Naive thymus-derived CD8-positive, alpha-beta T cell (primary cell): Measurements from ENCODE around the gene ZNF8. TPM values are rescaled to one million over a fixed set of nuclear protein-coding genes. Genes with fewer than 3 reads are reported as not detected.

Experiments
- ATAC-seq, 2 donors: fragments of 150-1000 bp; cut with Tn5 transposase in 1 of 2; sonication (Bioruptor Pico), chemical (Tn5 transposase) in 1 of 2; 1 replicate in 1 of 2; 2 replicates in 1 of 2; pipeline ENCODE4 v1.10.0; 2021; ENCODE audit warnings: mild to moderate bottlenecking in 2 of 2, moderate library complexity in 2 of 2
- POLR2A ChIA-PET: fragments of 350-600 bp; sonication (Branson Sonifier 250); formaldehyde crosslinking; loops from one replicate; lab custom pipeline; 2021; ENCODE audit warnings: antibody characterized with exemption; lab: Charles Lee
- DNase-seq, 10 donors: peaks; one replicate each; pipeline versions ENCODE4 v3.0.0 to v3.0.0-alpha.2; 2020 to 2022
- H3K27ac Mint-ChIP-seq, 10 donors: one replicate each; pipeline ENCODE4 v1.8.0; 2020 to 2022; ENCODE audit warnings: mild to moderate bottlenecking in 10 of 10, mixed read lengths in 10 of 10, moderate library complexity in 4 of 10, inconsistent platforms in 1 of 10
- H3K27me3 Mint-ChIP-seq, 5 donors: one replicate each; pipeline ENCODE4 v1.8.0; 2021 to 2022; ENCODE audit warnings: mixed read lengths in 5 of 5
- H3K36me3 Mint-ChIP-seq, 3 donors: one replicate each; pipeline ENCODE4 v1.8.0; 2020 to 2022; ENCODE audit warnings: mixed read lengths in 3 of 3, mild to moderate bottlenecking in 2 of 3, inconsistent platforms in 1 of 3
- H3K4me1 Mint-ChIP-seq, 4 donors: one replicate each; pipeline ENCODE4 v1.8.0; 2021 to 2022; ENCODE audit warnings: mixed read lengths in 4 of 4
- H3K4me3 Mint-ChIP-seq, 10 donors: one replicate each; pipeline ENCODE4 v1.8.0; 2020 to 2022; ENCODE audit warnings: mild to moderate bottlenecking in 10 of 10, mixed read lengths in 10 of 10, moderate library complexity in 6 of 10, inconsistent platforms in 1 of 10
- H3K9me3 Mint-ChIP-seq, 9 donors: one replicate each; pipeline ENCODE4 v1.8.0; 2020 to 2022; ENCODE audit warnings: mixed read lengths in 9 of 9, mild to moderate bottlenecking in 3 of 9, inconsistent platforms in 1 of 9, moderate library complexity in 1 of 9
- polyA plus RNA-seq, 3 donors: library from polyadenylated mRNA; unstranded; fragments of 300-500 nt; fragmentation: Illumina TruSeq; gene quantifications; one replicate each; pipeline ENCODE4 v1.2.3, GENCODE V29; 2021
- total RNA-seq, 8 experiments: library from RNA in 2 of 8; stranded (reverse) in 2 of 8; gene quantifications; one replicate each; pipeline ENCODE4 v1.2.3 and lab custom pipeline; 2021 to 2026

Gene ZNF8
- total and polyA plus RNA-seq, 5 experiments from 2014 or later: 0.44 to 13.1 (median 1.1) TPM

GRCh38 chr19:58319241-58319640, 40.5 kb downstream of the ZNF8 start:
- peaks cover 6 to 22% (median 17%) of the 10 kb centered on the region in 3 donors for H3K36me3 Mint-ChIP-seq
- no peak overlapping the region for H3K27ac Mint-ChIP-seq
- H3K9me3 Mint-ChIP-seq: peaks cover 0 to 2% (median 0%) of the 10 kb centered on the region in 9 donors
- ATAC-seq (no peak), DNase-seq (no peak)
- H3K4me1 Mint-ChIP-seq: peaks cover 0 to 6% (median 0%) of the 10 kb centered on the region in 4 donors
- POLR2A ChIA-PET: interaction anchor here (1.3 to 2.1 kb wide), 2 partner anchors 13 to 38 kb away, joined by 4 to 5 read pairs; no protein-coding TSS in a partner anchor
- no peaks in the 10 kb centered on the region for H3K27me3 Mint-ChIP-seq
- no peak overlapping the region for H3K4me3 Mint-ChIP-seq

- no peak for DNase-seq
- POLR2A ChIA-PET: interaction anchor here (0.5 to 2.2 kb wide), 5 partner anchors 20 to 67 kb away, joined by 3 to 16 read pairs (median 8); partner anchors contain the start of genes ERVK3-1 and ZNF497
- Mint-ChIP-seq H3K4me3 (no peak overlapping the region), H3K9me3 (peaks cover 0 to 2% (median 0%) of the 10 kb centered on the region in 9 donors), H3K36me3 (peaks cover 0 to 5% (median 4%) of the 10 kb centered on the region in 3 donors), H3K27me3 (no peaks in the 10 kb centered on the region), H3K4me1 (peaks cover 0 to 9% (median 4%) of the 10 kb centered on the region in 4 donors), H3K27ac (no peak overlapping the region)
- ATAC-seq: no peak
Observed at GRCh38 chr19:58325311-58326022, 46.7 kb downstream of the ZNF8 start.

GRCh38 chr19:58326501-58326913, 47.8 kb downstream of the ZNF8 start:
- no peak overlapping the region for H3K27ac Mint-ChIP-seq
- ATAC-seq (peak; percentile 56 to 60), DNase-seq (no peak)
- H3K27me3 Mint-ChIP-seq: no peaks in the 10 kb centered on the region
- peaks cover 0 to 2% (median 0%) of the 10 kb centered on the region in 9 donors for H3K9me3 Mint-ChIP-seq
- POLR2A ChIA-PET: interaction anchor here (0.6 to 2.2 kb wide), 12 partner anchors 21 to 248 kb away, joined by 3 to 16 read pairs (median 5); partner anchors contain the start of genes ERVK3-1, RPS5, ZBTB45 and ZNF497
- no peak overlapping the region for H3K4me3 Mint-ChIP-seq
- peaks cover 0 to 5% (median 4%) of the 10 kb centered on the region in 3 donors for H3K36me3 Mint-ChIP-seq
- H3K4me1 Mint-ChIP-seq: peaks cover 0 to 14% (median 6%) of the 10 kb centered on the region in 4 donors

- peaks cover 0 to 14% (median 6%) of the 10 kb centered on the region in 4 donors for H3K4me1 Mint-ChIP-seq
- POLR2A ChIA-PET: interaction anchor here (0.6 to 2.2 kb wide), 12 partner anchors 20 to 248 kb away, joined by 3 to 16 read pairs (median 5); partner anchors contain the start of genes ERVK3-1, RPS5, ZBTB45 and ZNF497
- no peak within 1 kb of the TSS for H3K27ac Mint-ChIP-seq
- H3K36me3 Mint-ChIP-seq: peaks cover 0 to 3% (median 3%) of the 10 kb centered on the region in 3 donors
- ATAC-seq (peak; percentile 92 to 94), DNase-seq (peak; percentile 76 to 93 (median 82))
- no peaks in the 10 kb centered on the region for H3K27me3 Mint-ChIP-seq
- H3K9me3 Mint-ChIP-seq: no peaks in the 10 kb centered on the region
- no peak within 1 kb of the TSS for H3K4me3 Mint-ChIP-seq
Observed at GRCh38 chr19:58326914-58327726, 48.4 kb downstream of the ZNF8 start, which contains the start of gene ZSCAN22. TSS of gene ZSCAN22 (plus strand) at chr19:58326994. CDS start at chr19:58334803, 7,809 bp downstream.

DNA sequence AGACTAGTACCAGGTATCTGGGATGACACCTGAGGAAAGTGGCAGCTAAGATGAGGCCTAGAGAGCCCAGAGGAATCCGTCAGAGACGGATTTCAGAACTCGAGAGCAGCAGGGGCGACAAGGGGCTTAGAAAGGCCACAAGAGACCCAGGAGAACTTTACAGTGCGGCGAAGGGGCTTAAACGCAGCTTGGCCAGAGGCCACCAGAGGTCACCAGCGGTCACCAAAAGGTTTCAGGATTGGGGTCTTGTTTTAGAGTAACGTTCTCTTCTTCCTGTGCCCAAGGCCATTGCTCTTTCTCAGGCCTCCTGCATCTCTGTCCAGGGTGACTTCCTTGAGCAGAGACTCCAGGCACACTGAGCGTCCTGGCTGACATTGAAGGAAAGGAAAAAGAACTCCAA, 50.2 kb downstream of the ZNF8 start:
- POLR2A ChIA-PET: interaction anchor here (1.4 kb wide), 1 partner anchor 18 kb away, joined by 5 read pairs; no protein-coding TSS in a partner anchor
- Mint-ChIP-seq H3K27me3 (no peaks in the 10 kb centered on the region), H3K27ac (peak overlapping the region in 1 of 10 donors; percentile 6), H3K4me3 (peak overlapping the region in 3 of 10 donors; percentile 43 to 52 (median 50)), H3K4me1 (peaks cover 0 to 14% (median 6%) of the 10 kb centered on the region in 4 donors), H3K36me3 (no peaks in the 10 kb centered on the region), H3K9me3 (no peaks in the 10 kb centered on the region)
- DNase-seq (no peak), ATAC-seq (no peak)

DNA sequence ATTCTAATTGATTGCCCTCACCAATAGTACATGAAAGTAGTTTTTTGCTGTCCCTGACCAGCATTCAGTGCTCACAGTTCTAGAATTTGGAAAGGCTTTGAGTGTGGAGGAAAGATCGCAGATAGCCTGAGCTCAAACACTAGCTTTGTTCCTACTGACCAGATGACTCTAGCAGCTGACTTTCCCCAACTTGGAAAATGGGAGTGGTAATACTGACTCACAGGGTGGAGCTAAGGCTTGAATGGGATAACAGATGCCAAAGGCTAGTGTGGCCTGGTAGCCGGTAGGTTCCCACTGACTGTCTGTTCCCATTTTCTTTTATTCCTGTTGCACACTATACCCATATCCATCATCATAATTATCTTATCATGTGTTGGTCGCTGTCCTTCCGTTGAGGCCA, 51.7 kb downstream of the ZNF8 start:
- Mint-ChIP-seq H3K9me3 (no peaks in the 10 kb centered on the region), H3K27ac (no peak overlapping the region), H3K36me3 (peaks cover 0 to 3% (median 2%) of the 10 kb centered on the region in 3 donors), H3K4me3 (no peak overlapping the region), H3K4me1 (peaks cover 0 to 14% (median 8%) of the 10 kb centered on the region in 4 donors), H3K27me3 (no peaks in the 10 kb centered on the region)
- no peak for DNase-seq
- POLR2A ChIA-PET: interaction anchor here (1.1 kb wide), 1 partner anchor 17 kb away, joined by 3 read pairs; no protein-coding TSS in a partner anchor
- no peak for ATAC-seq

- Mint-ChIP-seq H3K4me1 (peaks cover 0 to 14% (median 9%) of the 10 kb centered on the region in 4 donors), H3K9me3 (no peaks in the 10 kb centered on the region)
Observed at GRCh38 chr19:58332697-58333096, 53.9 kb downstream of the ZNF8 start.

DNA sequence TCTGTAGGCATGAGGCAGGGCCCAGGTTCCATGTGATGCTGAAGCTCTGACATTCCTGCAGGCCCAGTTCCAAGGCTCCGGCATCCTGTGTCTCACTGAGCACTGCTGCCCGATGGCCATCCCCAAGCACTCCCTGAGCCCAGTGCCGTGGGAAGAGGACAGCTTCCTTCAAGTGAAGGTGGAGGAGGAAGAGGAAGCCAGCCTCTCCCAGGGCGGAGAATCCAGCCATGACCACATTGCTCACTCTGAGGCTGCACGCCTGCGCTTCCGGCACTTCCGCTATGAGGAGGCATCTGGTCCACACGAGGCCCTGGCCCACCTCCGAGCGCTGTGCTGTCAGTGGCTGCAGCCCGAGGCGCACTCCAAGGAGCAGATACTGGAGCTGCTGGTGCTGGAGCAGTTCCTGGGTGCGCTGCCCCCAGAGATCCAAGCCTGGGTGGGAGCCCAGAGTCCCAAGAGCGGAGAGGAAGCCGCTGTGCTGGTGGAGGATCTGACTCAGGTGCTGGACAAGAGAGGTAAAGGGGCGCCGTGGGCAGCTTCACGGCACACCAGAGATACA, 56.0 kb downstream of the ZNF8 start:
- no peaks in the 10 kb centered on the region for H3K27me3 Mint-ChIP-seq
- peaks cover 3 to 19% (median 8%) of the 10 kb centered on the region in 4 donors for H3K4me1 Mint-ChIP-seq
- H3K4me3 Mint-ChIP-seq: no peak overlapping the region
- DNase-seq (no peak), ATAC-seq (no peak)
- peak overlapping the region in 2 of 10 donors; percentile 53 to 57 for H3K27ac Mint-ChIP-seq
- H3K36me3 Mint-ChIP-seq: peaks cover 1 to 16% (median 10%) of the 10 kb centered on the region in 3 donors
- POLR2A ChIA-PET: interaction anchor here (0.6 kb wide), 1 partner anchor 77 kb away, joined by 7 read pairs; no protein-coding TSS in a partner anchor
- H3K9me3 Mint-ChIP-seq: no peaks in the 10 kb centered on the region

More at GRCh38 chr19:58332697-58333096, 53.9 kb downstream of the ZNF8 start:
- DNase-seq (no peak), ATAC-seq (no peak)
- Mint-ChIP-seq H3K36me3 (peaks cover 0 to 7% (median 2%) of the 10 kb centered on the region in 3 donors), H3K4me3 (no peak overlapping the region), H3K27ac (peak overlapping the region in 1 of 10 donors; percentile 22), H3K27me3 (no peaks in the 10 kb centered on the region)
- POLR2A ChIA-PET: interaction anchor here (1.7 kb wide), 1 partner anchor 24 kb away, joined by 3 read pairs; no protein-coding TSS in a partner anchor

DNA sequence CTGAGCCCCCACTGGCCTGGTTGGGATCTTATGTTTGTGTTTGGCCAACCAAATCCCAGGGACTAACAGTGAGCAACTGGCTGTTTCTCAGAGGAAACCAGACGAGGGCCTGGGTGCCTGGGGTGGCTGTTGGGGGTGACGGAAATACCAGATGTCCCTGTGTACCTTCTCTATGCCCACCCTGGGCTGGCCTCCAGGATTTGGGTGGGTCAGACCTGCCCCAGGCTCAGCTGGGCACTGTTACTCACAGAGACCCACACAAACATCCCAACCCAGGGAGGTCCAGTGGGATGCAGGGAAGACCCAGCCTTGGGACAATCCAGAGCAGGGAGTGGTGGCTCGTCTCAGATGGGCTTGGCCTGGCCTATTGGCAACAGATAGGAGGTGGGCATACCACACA, 56.9 kb downstream of the ZNF8 start:
- no peak overlapping the region for H3K4me3 Mint-ChIP-seq
- no peaks in the 10 kb centered on the region for H3K9me3 Mint-ChIP-seq
- ATAC-seq (no peak), DNase-seq (no peak)
- peaks cover 5 to 16% (median 10%) of the 10 kb centered on the region in 3 donors for H3K36me3 Mint-ChIP-seq
- no peak overlapping the region for H3K27ac Mint-ChIP-seq
- POLR2A ChIA-PET: no interaction called here
- no peaks in the 10 kb centered on the region for H3K27me3 Mint-ChIP-seq
- H3K4me1 Mint-ChIP-seq: peaks cover 6 to 24% (median 11%) of the 10 kb centered on the region in 4 donors

GRCh38 chr19:58336216-58336615, 57.5 kb downstream of the ZNF8 start:
- H3K27me3 Mint-ChIP-seq: no peaks in the 10 kb centered on the region
- H3K4me1 Mint-ChIP-seq: peaks cover 6 to 23% (median 11%) of the 10 kb centered on the region in 4 donors
- peaks cover 5 to 16% (median 10%) of the 10 kb centered on the region in 3 donors for H3K36me3 Mint-ChIP-seq
- H3K4me3 Mint-ChIP-seq: no peak overlapping the region
- H3K27ac Mint-ChIP-seq: peak overlapping the region in 5 of 10 donors; percentile 17 to 66 (median 45)
- ATAC-seq (no peak), DNase-seq (no peak)
- no peaks in the 10 kb centered on the region for H3K9me3 Mint-ChIP-seq
- POLR2A ChIA-PET: interaction anchor here (0.6 kb wide), 1 partner anchor 70 kb away, joined by 5 read pairs; no protein-coding TSS in a partner anchor

DNA sequence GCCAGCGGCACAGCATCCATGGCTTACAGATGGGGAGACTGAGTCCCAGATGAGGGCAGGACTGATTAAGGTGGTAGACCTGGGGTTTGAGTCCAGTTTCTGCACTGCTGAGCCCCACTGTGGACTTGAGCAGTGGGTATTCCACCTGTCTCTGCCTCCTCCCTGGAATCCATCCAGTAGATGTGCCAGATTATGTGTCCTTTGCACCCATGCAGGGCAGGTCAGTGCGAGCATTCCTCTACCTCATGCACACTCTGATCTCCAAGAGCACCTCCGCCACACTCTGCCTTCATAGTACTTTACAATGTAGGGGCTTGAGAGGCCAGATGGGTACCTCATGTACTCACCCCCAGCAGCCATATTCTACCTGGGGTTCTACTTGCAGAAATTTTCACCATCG, 58.1 kb downstream of the ZNF8 start:
- ATAC-seq: no peak
- Mint-ChIP-seq H3K27me3 (no peaks in the 10 kb centered on the region), H3K4me3 (no peak overlapping the region), H3K4me1 (peaks cover 6 to 26% (median 14%) of the 10 kb centered on the region in 4 donors), H3K27ac (no peak overlapping the region), H3K36me3 (peaks cover 5 to 16% (median 10%) of the 10 kb centered on the region in 3 donors), H3K9me3 (no peaks in the 10 kb centered on the region)
- POLR2A ChIA-PET: interaction anchor here (0.6 kb wide), 1 partner anchor 71 kb away, joined by 5 read pairs; no protein-coding TSS in a partner anchor
- no peak for DNase-seq
